ENCODE data around the gene ETNK2.
"Not testable (repeated sequence)": the region's sequence is repeated elsewhere in the genome, so short reads cannot be mapped to it uniquely, and the experiment has no call there.

ETNK2 gene

GRCh38 chr1:204093781-204094180 is 58.1 kb downstream of the ETNK2 start:
- no peak for DNase-seq

- DNase-seq: peak; percentile 55
These were observed 58.5 kb downstream of the ETNK2 start for GRCh38 chr1:204093421-204093717.

- DNase-seq: no peak
These were observed 59.0 kb downstream of the ETNK2 start for GRCh38 chr1:204092632-204093420.

- DNase-seq: no peak
These were observed 60.0 kb downstream of the ETNK2 start for GRCh38 chr1:204091787-204092312.

GRCh38 chr1:204091066-204091465 is 60.8 kb downstream of the ETNK2 start:
- DNase-seq: no peak

GRCh38 chr1:204090132-204090531 is 61.7 kb downstream of the ETNK2 start:
- DNase-seq: not testable (repeated sequence)

- no peak for DNase-seq
These were observed 62.6 kb downstream of the ETNK2 start for GRCh38 chr1:204089044-204089751.

GRCh38 chr1:204088596-204088995 is 63.2 kb downstream of the ETNK2 start:
- no peak for DNase-seq

- DNase-seq: peak; percentile 38
These were observed 63.8 kb downstream of the ETNK2 start for GRCh38 chr1:204087893-204088528.

GRCh38 chr1:204087181-204087892 is 64.5 kb downstream of the ETNK2 start:
- DNase-seq: no peak

GRCh38 chr1:204085876-204086275 is 66.0 kb downstream of the ETNK2 start:
- DNase-seq: no peak

- DNase-seq: peak; percentile 99
These were observed 67.5 kb downstream of the ETNK2 start for GRCh38 chr1:204084247-204084772.

GRCh38 chr1:204083491-204083890 is 68.4 kb downstream of the ETNK2 start:
- DNase-seq: no peak

- DNase-seq: no peak
These were observed 69.9 kb downstream of the ETNK2 start for GRCh38 chr1:204081791-204082513.

GRCh38 chr1:204081164-204081790 is 70.6 kb downstream of the ETNK2 start:
- no peak for DNase-seq

All from NCI-H1092 treated with DMSO at 0.1 percent for 48 hours (cell line).